ENCODE measurements around the gene SLC9A3.
"Not testable (repeated sequence)": the region's sequence is repeated elsewhere in the genome, so short reads cannot be mapped to it uniquely, and the experiment has no call there.

The SLC9A3 gene

GRCh38 chr5:477871-478270, 46.4 kb downstream of the SLC9A3 start:
- H3K27ac ChIP-seq = no peak overlapping the region
- TF ChIP-seq ZFX (IDR thresholded peaks at IDR 0.05) = no peak
- TF ChIP-seq, protein P1, sequence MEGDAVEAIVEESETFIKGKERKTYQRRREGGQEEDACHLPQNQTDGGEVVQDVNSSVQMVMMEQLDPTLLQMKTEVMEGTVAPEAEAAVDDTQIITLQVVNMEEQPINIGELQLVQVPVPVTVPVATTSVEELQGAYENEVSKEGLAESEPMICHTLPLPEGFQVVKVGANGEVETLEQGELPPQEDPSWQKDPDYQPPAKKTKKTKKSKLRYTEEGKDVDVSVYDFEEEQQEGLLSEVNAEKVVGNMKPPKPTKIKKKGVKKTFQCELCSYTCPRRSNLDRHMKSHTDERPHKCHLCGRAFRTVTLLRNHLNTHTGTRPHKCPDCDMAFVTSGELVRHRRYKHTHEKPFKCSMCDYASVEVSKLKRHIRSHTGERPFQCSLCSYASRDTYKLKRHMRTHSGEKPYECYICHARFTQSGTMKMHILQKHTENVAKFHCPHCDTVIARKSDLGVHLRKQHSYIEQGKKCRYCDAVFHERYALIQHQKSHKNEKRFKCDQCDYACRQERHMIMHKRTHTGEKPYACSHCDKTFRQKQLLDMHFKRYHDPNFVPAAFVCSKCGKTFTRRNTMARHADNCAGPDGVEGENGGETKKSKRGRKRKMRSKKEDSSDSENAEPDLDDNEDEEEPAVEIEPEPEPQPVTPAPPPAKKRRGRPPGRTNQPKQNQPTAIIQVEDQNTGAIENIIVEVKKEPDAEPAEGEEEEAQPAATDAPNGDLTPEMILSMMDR (conservative IDR thresholded peaks at IDR 0.05) = no peak

GRCh38 chr5:477247-477646, 47.0 kb downstream of the SLC9A3 start:
- TF ChIP-seq, protein P1 (conservative IDR thresholded peaks at IDR 0.05) = no peak
- no peak for TF ChIP-seq ZFX (IDR thresholded peaks at IDR 0.05)

GRCh38 chr5:476814-477175, 47.5 kb downstream of the SLC9A3 start:
- H3K27ac ChIP-seq = no peak overlapping the region
- TF ChIP-seq ZFX (IDR thresholded peaks at IDR 0.05) = no peak
- TF ChIP-seq, protein P1 (conservative IDR thresholded peaks at IDR 0.05) = no peak

More at GRCh38 chr5:477247-477646, 47.0 kb downstream of the SLC9A3 start:
- no peak overlapping the region for H3K27ac ChIP-seq

- H3K27ac ChIP-seq = no peak overlapping the region
- TF ChIP-seq ZFX (IDR thresholded peaks at IDR 0.05) = no peak
- TF ChIP-seq, protein P1 (conservative IDR thresholded peaks at IDR 0.05) = no peak
Measured at GRCh38 chr5:476102-476813, 48.0 kb downstream of the SLC9A3 start.

DNA sequence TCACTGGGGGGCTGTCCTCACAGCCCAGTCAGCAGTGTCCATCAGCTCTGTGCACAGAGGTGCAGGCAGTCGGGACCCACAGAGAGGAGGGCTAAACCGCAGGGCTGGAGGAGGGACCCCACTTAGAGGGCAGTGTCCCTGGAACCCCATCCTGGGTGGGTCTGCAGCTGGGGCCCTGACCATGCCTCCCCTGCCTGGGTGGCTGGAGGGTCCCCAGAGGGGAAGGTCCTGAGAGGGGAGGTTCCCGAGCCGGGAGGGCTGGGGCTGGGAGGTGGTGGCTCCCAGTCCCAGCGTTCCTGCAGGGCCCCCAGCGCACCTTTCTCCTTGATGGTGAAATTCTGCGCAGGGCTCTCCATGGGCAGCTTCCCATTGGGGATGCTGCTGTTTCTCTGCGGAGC, 48.5 kb downstream of the SLC9A3 start:
- no peak overlapping the region for H3K27ac ChIP-seq
- no peak for TF ChIP-seq ZFX (IDR thresholded peaks at IDR 0.05)
- TF ChIP-seq, protein P1 (conservative IDR thresholded peaks at IDR 0.05) = no peak

GRCh38 chr5:474840-475661, 49.2 kb downstream of the SLC9A3 start:
- no peak for TF ChIP-seq ZFX (IDR thresholded peaks at IDR 0.05)
- TF ChIP-seq, protein P1 (conservative IDR thresholded peaks at IDR 0.05) = no peak
- H3K27ac ChIP-seq = no peak overlapping the region

GRCh38 chr5:474232-474839, 49.9 kb downstream of the SLC9A3 start:
- H3K27ac ChIP-seq = not testable (repeated sequence)

Data from C4-2B (cell line).